CD1c-positive myeloid dendritic cell (primary cell): ENCODE data around the gene RUFY4.

Source experiments
- DNase-seq: peaks from one replicate; pipeline ENCODE4 v3.0.0-alpha.2; 2016; ENCODE audit errors: extremely low spot score

The RUFY4 gene

GRCh38 chr2:218060950-218061660 lies 7.9 kb upstream of the RUFY4 start:
- DNase-seq: no peak

GRCh38 chr2:218063486-218063885 lies 5.6 kb upstream of the RUFY4 start:
- peak; percentile 90 for DNase-seq

- no peak for DNase-seq
These were observed 5.2 kb upstream of the RUFY4 start for GRCh38 chr2:218063896-218064295.

DNA sequence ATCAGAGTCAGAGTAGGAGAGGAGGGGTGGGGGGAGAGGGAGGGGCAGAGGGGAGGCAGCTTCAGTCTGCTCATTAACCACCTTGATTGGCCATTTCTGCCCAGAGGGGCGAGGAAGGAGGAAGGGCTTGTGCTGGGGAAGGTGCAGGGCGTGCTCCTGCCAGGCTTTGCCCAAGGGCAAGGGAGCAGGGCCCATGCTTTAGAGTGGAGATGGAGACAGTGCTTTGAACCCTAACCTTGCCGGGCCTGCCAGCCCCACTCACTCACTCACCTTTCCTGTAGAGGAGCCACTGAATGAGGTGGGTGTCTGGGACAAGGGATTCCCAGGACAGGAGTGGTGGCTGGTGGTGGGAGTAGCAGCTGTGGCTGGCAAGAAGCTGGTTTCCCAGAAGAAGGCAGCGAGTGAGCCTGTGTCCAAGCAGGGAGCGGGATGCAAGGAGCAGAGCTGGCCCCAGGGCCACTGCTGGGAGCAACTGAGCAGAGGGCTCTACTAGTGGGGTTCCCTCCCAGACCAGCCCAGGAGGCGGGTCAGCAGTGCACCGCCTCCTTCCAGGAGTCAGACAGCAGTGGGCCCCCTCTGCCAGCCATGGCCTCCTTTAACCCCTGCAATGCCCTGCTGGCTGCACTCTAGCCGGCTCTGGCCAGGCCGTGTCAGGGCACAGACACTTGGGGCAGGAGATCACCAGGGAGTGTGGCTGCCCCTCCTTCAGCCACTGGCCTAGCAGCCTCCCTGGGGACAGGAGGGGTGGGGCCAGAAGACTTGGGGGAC lies 3.6 kb upstream of the RUFY4 start:
- DNase-seq: peak; percentile 51

DNA sequence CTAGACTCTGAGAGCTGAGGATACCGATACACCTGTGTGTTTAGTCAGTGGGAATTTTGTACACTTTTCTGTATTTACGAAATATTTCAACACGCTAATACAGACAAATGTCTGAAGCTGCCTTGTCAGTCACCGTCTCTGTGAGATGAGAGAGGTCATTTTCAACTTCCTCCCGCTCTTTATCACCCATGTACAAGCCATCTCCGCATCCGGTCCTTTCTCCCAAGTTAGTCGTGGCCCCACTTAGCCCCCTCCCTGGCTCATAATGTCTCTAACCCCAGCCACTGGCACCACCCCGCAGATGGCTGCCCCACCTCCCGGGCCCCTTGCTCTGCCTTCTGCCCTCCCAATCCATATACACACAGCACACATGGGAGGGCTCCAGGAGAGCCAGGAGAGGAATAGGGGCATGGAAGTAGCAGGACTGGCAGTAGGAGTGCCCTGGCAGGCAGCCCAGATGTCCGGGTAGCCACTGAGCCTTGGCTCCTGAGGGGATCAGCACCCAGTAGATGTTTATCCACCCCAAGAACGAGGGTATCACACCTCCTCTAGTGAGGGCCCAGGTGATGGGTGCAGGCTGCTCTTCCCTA lies 2.0 kb upstream of the RUFY4 start:
- no peak for DNase-seq

GRCh38 chr2:218067523-218067922 lies 1.5 kb upstream of the RUFY4 start:
- DNase-seq: no peak

- DNase-seq: no peak
These were observed 700 bp downstream of the RUFY4 start for GRCh38 chr2:218069606-218070300.

- no peak for DNase-seq
These were observed 1.5 kb downstream of the RUFY4 start for GRCh38 chr2:218070587-218070986.

DNA sequence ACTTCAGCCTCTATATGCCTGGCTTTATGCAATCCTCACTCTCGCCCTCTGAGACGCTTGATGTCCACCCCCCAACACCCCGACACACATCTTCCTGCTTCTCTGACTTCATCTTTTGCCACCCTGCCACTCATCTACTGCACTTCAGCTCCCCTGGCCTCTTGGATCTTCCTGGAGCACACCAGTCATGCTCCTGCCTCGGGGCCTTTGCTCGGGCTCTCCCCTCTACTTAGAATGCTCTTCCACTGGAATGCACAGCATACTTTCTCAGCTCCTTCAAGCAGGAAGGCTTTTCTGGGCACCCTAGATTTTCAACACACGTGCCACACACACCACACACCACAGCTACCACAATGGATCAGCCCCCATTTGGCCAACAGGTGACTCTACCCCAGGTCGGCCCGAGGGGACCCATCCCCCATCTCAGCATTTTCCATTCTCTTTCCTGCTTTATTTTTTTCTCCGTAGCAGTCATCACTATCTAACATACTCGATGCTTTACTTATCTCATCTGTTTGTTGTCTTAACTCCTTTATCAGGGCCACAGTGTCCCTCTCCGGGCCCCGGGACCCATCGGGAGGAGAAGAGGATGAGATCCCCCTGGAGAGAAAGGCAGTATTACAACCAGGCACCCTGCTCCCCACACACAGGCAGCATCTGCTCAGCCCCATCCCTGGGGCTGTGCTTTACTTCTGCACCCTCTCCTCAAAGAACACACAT lies 2.3 kb downstream of the RUFY4 start:
- no peak for DNase-seq

GRCh38 chr2:218072002-218072401 lies 2.9 kb downstream of the RUFY4 start:
- no peak for DNase-seq

DNA sequence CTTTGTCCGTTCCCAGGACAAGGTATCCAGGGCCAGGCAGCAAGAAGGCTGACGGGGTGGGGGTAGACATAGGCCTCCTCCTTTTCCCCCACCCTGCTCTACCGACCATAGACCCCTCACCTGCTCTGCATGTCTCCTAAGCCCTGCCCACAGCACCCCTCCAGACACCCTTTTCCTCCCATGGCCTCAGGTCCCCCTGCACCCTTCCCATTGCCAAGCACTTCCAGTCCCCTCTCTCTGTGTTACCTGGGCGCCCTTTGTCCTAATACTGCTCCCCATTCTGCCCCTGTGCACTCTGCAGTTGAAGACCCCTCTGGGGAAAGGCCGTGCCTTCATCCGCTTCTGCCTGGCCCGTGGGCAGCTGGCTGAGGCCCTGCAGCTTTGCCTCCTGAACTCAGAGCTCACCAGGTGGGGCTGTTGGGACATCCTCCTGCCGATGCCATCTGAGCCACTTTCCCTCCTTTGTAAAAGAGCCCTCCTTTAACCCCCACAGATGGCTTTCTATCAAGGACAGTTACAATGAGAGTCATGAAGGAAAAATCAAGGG lies 3.5 kb downstream of the RUFY4 start:
- no peak for DNase-seq

- DNase-seq: no peak
These were observed 4.1 kb downstream of the RUFY4 start for GRCh38 chr2:218073185-218073584.

- peak; percentile 61 for DNase-seq
These were observed 5.0 kb downstream of the RUFY4 start for GRCh38 chr2:218074031-218074430.

DNA sequence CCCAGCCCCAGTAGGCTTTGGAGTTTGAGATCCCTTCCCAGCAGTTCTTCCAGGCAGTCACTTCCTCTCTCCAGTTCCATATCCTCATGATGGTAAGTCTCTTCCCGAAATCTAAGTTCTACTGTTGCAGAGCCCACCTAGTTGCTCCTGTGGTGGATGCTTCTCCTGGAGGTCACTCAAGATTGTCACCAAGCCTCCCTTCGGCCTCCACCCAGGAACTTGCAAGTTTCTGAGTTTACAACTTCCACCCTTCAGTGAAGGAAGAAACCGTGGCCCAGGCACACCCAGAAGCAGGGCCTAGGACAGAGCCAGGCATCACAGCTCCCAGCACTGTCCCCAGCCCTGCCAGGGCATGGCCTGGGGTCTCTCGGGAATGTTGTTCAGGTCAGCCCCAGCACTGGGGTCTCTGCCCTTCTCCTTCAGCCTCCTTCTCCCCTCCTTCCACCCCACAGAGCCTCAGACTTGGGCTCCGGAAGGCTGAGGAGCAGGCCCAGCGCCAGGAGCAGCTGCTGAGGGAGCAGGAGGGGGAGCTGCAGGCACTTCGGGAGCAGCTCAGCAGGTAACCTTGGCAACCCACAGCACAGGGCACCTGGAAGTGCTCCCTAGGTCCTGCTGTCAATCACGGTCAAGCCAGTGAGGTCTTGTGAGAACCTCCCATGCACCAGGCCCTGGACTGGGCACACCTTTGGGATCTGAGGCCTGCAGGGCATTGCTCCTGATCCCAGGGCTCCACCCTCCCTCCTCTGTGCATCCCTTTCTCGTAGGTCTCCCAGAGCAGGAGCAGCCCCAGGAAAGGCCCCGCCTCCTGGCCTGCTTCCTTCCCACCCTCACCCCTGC lies 7.1 kb downstream of the RUFY4 start:
- no peak for DNase-seq

DNA sequence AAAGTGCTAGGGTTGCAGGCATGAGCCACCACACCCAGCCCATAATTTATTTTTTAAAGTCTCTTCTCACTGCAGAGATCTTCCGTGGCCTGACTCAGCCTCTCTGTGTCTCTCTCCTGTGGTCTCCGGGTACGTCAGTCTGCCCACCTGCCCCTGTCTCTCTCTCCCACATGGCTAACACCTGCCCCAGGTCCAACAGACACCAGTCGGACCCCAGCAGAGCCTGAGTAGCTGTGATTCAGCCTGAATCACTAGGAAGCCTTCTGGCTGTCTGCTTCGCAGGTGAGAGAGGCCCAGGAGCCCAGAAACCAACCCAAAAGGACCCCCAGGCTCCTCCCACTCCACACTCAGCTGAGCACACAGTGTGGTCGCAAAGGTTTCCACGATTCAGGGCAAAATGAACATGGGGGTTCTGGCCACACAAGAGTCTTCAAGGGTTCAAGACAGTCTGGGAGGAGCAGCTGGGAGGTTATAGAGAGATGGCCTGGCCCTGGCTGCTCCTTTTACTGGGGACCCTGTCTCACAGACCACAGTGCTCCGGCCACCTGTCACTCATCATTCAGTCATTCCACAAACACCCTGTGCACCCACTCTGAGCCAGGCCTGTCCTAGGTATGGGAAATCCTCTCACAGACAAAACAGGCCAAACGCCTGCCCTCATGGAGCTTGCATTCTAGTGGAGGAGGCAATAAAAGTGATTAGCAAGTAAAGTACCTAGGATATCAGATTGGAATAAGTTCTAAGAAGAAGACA lies 8.6 kb downstream of the RUFY4 start:
- no peak for DNase-seq

DNA sequence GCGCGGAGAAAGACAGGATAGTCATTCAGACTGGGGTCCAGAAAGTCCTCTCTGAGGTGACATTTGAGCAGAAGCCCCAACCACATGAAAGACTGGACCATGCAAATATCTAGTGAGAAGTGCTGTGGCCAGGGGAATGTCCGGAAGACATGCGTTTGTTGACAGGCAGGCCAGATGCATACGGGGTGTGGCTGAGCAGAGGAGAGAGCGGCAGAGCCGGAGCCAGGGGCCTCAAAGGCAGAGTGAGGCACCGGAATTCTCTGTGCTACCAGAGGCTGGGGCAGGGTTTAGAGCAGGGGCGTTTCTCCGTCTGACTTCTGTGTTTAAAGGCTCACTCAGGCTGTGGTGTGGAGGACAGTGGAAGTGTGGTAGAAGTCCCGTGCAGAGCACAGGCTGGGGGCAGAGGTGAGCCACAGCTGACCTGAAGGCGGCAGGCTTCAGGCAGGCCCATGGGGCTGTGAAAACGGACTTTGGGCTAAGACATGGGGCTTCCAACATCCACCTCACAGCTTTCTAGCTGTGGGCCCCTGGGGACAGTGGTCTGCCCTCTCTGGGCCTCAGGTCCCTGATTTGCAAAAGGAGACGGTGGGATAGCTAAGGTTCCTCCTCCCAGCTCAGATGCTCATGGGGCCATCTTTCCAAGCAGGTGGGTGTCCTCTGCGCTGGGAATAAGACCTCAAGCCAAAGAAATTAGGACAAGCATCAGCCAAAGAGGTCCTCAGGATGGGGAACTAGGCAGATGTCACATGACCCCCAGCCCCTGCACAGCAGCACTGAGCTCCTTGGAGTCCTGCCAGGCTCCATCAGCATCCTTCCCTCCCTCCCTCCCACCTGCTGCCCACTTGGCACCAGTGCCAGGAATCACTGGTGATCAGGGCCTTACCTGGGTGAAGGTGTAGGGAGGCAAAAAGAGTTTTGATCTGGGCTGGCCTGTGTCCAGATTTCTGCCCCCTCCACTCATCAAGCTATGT lies 11.2 kb downstream of the RUFY4 start:
- DNase-seq: no peak

GRCh38 chr2:218081063-218081462 lies 12.0 kb downstream of the RUFY4 start:
- peak; percentile 79 for DNase-seq

DNA sequence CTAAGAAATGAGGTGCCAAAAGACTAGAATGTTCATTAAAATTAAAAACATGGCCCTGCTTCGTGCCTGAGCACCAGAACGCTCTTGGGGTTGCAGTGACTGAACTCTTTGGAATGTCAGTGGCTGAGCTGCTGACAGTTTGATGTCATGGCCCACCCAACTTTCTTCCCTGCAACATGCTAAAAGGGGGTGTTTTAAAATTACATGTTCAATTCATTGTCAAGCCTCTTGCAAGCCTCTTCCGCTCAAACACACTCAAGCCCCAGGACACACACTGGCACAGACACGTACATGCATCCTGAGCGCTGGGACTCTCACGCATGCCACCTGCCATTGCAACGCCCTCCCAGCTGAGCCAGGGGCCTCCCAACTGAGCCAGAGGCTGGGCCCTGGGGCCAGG lies 12.6 kb downstream of the RUFY4 start:
- DNase-seq: no peak
